Prostate gland (tissue), 1 donor: ENCODE data around the gene RTP3.

Experiments
- POLR2A ChIP-seq: fragments of 450-650 bp; IDR thresholded peaks from one replicate; pipeline ENCODE4 v1.6.1; 2016; ENCODE audit warnings: antibody characterized with exemption, mild to moderate bottlenecking
- POLR2AphosphoS5 ChIP-seq: sonication (generic); formaldehyde crosslinking; IDR thresholded peaks from one replicate; pipeline ENCODE4 v1.6.1; 2017; ENCODE audit warnings: antibody characterized with exemption

- no peak for TF ChIP-seq POLR2AphosphoS5
- TF ChIP-seq POLR2A = no peak
Observed at GRCh38 chr3:46468753-46469600, 28.8 kb upstream of the RTP3 start.
